Measurements from ENCODE around the gene MYEOV. TPM values are rescaled to one million over a fixed set of nuclear protein-coding genes. Genes with fewer than 3 reads are reported as not detected.

MYEOV gene
- total RNA-seq, 2 donors from 2014 or later: 4.5 to 8.2 TPM

GRCh38 chr11:69261116-69261515 lies 32.8 kb upstream of the MYEOV start:
- Histone ChIP-seq H3K27ac (no peak overlapping the region), H3K9me3 (no peaks in the 10 kb centered on the region), H3K9ac (ENCODE audit: low read depth in 2 of 2, low read length in 2 of 2) (no peak overlapping the region), H3K4me3 (no peak overlapping the region), H3K4me1 (no peaks in the 10 kb centered on the region), H3K36me3 (no peaks in the 10 kb centered on the region), H3K27me3 (no peaks in the 10 kb centered on the region)
- no peak for TF ChIP-seq CTCF (IDR thresholded peaks at IDR 0.05)
- no peak for DNase-seq
- intact Hi-C loops (cut with DNase I): no loop called here

GRCh38 chr11:69262918-69263735 lies 30.8 kb upstream of the MYEOV start:
- Histone ChIP-seq H3K36me3 (no peaks in the 10 kb centered on the region), H3K4me3 (no peak overlapping the region), H3K27me3 (no peaks in the 10 kb centered on the region), H3K4me1 (no peaks in the 10 kb centered on the region), H3K27ac (no peak overlapping the region), H3K9me3 (no peaks in the 10 kb centered on the region), H3K9ac (ENCODE audit: low read depth in 2 of 2, low read length in 2 of 2) (no peak overlapping the region)
- no peak for DNase-seq
- TF ChIP-seq CTCF (IDR thresholded peaks at IDR 0.05): no peak
- intact Hi-C loops (cut with DNase I): no loop called here

GRCh38 chr11:69263736-69264052 lies 30.3 kb upstream of the MYEOV start:
- intact Hi-C loops (cut with DNase I): no loop called here
- TF ChIP-seq CTCF (IDR thresholded peaks at IDR 0.05): no peak
- H3K4me3 ChIP-seq: no peak overlapping the region
- no peaks in the 10 kb centered on the region for H3K36me3 ChIP-seq
- no peaks in the 10 kb centered on the region for H3K27me3 ChIP-seq
- no peak overlapping the region for H3K27ac ChIP-seq
- H3K9me3 ChIP-seq: no peaks in the 10 kb centered on the region
- no peaks in the 10 kb centered on the region for H3K4me1 ChIP-seq
- H3K9ac ChIP-seq (ENCODE audit: low read depth in 2 of 2, low read length in 2 of 2): no peak overlapping the region
- DNase-seq: no peak

GRCh38 chr11:69264486-69264885 lies 29.5 kb upstream of the MYEOV start:
- H3K4me1 ChIP-seq: no peaks in the 10 kb centered on the region
- intact Hi-C loops (cut with DNase I): no loop called here
- no peak overlapping the region for H3K9ac ChIP-seq (ENCODE audit: low read depth in 2 of 2, low read length in 2 of 2)
- H3K27ac ChIP-seq: no peak overlapping the region
- no peak for DNase-seq
- H3K36me3 ChIP-seq: no peaks in the 10 kb centered on the region
- no peaks in the 10 kb centered on the region for H3K27me3 ChIP-seq
- H3K9me3 ChIP-seq: no peaks in the 10 kb centered on the region
- no peak overlapping the region for H3K4me3 ChIP-seq
- no peak for TF ChIP-seq CTCF (IDR thresholded peaks at IDR 0.05)

- H3K9me3 ChIP-seq: no peaks in the 10 kb centered on the region
- no peak for DNase-seq
- no peak overlapping the region for H3K9ac ChIP-seq (ENCODE audit: low read depth in 2 of 2, low read length in 2 of 2)
- intact Hi-C loops (cut with DNase I): no loop called here
- no peaks in the 10 kb centered on the region for H3K36me3 ChIP-seq
- no peak overlapping the region for H3K27ac ChIP-seq
- no peak for TF ChIP-seq CTCF (IDR thresholded peaks at IDR 0.05)
- no peak overlapping the region for H3K4me3 ChIP-seq
- H3K27me3 ChIP-seq: no peaks in the 10 kb centered on the region
- no peaks in the 10 kb centered on the region for H3K4me1 ChIP-seq
These were observed 28.7 kb upstream of the MYEOV start for GRCh38 chr11:69265210-69265609.
